ENCODE measurements around the gene MAPKAPK5.

GRCh38 chr12:111806304-111806703 is 35.7 kb upstream of the MAPKAPK5 start:
- TF ChIP-seq CTCF (IDR thresholded peaks at IDR 0.05) (no peak), POLR2A (IDR thresholded peaks at IDR 0.05) (no peak)

Data from transverse colon (tissue), 3 donors.